ES-I3 (cell line): Measurements from ENCODE around the gene LYRM2.

ENCODE experiments used
- H3K36me3 ChIP-seq: 2 replicates; pipeline ENCODE4 v1.6.1; 2013; ENCODE audit warnings: mild to moderate bottlenecking, low read length, control low read depth, moderate library complexity; ENCODE audit not compliant: insufficient read depth
- H3K4me1 ChIP-seq: 2 replicates; pipeline ENCODE4 v1.6.1; 2013; ENCODE audit warnings: mild to moderate bottlenecking, control low read depth, low read length; ENCODE audit not compliant: insufficient read depth
- H3K9ac ChIP-seq: 2 replicates; pipeline ENCODE4 v1.6.1; 2013; ENCODE audit warnings: low read depth, mild to moderate bottlenecking, low read length, moderate library complexity
- H3K9me3 ChIP-seq: 2 replicates; pipeline ENCODE4 v1.6.1; 2013; ENCODE audit warnings: mild to moderate bottlenecking, low read length, moderate library complexity; ENCODE audit not compliant: control insufficient read depth, insufficient read depth

The LYRM2 gene

GRCh38 chr6:89623749-89624148 lies 14.8 kb downstream of the LYRM2 start:
- H3K9ac ChIP-seq, result no peak overlapping the region
- no peaks in the 10 kb centered on the region for H3K36me3 ChIP-seq
- H3K4me1 ChIP-seq, result no peaks in the 10 kb centered on the region
- no peaks in the 10 kb centered on the region for H3K9me3 ChIP-seq

DNA sequence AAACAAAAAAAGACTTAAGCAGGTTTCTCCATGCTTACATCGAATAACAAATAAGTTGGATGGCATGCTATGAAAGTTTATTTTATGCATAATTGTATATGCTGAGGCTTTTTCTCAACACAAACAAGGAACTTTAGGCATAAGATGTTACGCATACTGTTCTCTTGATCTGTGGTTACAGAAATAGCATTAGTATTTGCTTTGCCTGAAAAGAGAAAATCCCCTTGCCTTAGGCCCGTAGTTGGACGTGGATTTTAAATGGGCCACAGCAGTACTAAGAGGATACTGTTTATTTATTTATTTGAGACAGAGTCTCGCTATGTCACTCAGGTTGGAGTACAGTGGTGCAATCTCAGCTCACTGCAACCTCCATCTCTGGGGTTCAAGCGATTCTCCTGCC lies 19.0 kb downstream of the LYRM2 start:
- no peak overlapping the region for H3K9ac ChIP-seq
- H3K9me3 ChIP-seq, result no peaks in the 10 kb centered on the region
- H3K36me3 ChIP-seq, result no peaks in the 10 kb centered on the region
- H3K4me1 ChIP-seq, result no peaks in the 10 kb centered on the region

DNA sequence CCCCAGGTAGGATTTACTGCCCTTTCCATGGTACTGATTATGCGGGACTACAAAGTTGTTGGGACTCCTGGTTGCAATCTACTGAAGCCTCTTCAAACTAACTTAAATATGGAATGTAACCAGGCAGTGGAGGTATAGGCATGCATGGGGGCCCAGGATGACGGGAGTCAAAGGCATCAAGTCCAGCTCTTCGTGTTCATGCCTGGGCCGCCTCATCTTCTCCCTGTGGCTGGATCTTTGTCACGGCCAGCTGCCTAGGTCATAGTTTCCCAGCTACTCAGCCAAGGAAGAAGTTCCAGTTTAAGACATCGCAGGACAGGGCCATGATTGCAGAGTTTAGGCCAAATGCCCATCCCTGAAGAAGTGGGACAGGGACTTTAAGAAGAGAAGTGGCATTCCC lies 20.5 kb downstream of the LYRM2 start:
- Histone ChIP-seq H3K9me3 (no peaks in the 10 kb centered on the region), H3K9ac (no peak overlapping the region), H3K4me1 (no peaks in the 10 kb centered on the region), H3K36me3 (no peaks in the 10 kb centered on the region)

DNA sequence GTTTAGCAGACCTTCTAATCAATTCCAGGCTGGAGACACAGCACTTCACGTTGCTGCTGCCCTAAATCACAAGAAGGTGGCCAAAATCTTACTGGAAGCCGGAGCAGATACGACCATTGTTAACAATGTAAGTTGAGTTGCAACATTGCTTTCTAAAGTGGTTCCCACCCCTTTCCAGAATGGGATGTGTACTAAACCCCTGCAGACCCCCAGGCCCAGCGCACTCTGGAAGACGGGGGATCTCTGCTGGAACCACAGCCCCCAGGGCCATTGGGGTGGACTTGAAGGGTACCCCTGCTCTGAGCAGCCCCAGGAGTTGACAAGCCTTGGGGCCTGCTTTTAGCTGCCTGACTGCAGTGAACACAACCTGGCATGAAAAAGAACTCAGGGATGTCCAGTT lies 22.0 kb downstream of the LYRM2 start:
- Histone ChIP-seq H3K9me3 (no peaks in the 10 kb centered on the region), H3K36me3 (no peaks in the 10 kb centered on the region), H3K4me1 (no peaks in the 10 kb centered on the region), H3K9ac (no peak overlapping the region)

- Histone ChIP-seq H3K9ac (no peak overlapping the region), H3K4me1 (no peaks in the 10 kb centered on the region), H3K36me3 (no peaks in the 10 kb centered on the region), H3K9me3 (no peaks in the 10 kb centered on the region)
Measured at GRCh38 chr6:89615882-89616281, 22.7 kb downstream of the LYRM2 start.

- Histone ChIP-seq H3K36me3 (no peaks in the 10 kb centered on the region), H3K9ac (no peak overlapping the region), H3K4me1 (no peaks in the 10 kb centered on the region)
Measured at GRCh38 chr6:89613790-89614189, 24.8 kb downstream of the LYRM2 start.

DNA sequence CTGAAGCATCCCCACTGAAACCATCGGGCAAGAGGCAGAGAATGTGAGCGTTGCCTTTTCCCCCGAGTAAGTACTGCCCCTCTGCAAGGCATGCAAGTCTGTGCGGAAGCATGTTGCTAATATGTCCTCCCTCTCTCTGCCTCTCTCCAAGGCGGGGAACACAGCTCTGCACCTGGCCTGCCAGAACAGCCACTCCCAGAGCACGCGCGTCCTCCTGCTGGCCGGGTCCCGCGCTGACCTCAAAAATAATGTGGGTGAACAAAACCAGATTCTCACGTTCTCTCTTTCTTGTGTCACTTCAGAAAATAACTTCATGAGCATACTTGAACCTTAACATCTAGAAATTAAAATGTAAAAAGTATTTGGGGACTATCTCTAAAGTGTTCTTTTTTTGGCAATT lies 26.4 kb downstream of the LYRM2 start:
- H3K36me3 ChIP-seq, result no peaks in the 10 kb centered on the region
- no peaks in the 10 kb centered on the region for H3K9me3 ChIP-seq
- no peak overlapping the region for H3K9ac ChIP-seq
- no peaks in the 10 kb centered on the region for H3K4me1 ChIP-seq

More at GRCh38 chr6:89613790-89614189, 24.8 kb downstream of the LYRM2 start:
- H3K9me3 ChIP-seq, result no peaks in the 10 kb centered on the region

DNA sequence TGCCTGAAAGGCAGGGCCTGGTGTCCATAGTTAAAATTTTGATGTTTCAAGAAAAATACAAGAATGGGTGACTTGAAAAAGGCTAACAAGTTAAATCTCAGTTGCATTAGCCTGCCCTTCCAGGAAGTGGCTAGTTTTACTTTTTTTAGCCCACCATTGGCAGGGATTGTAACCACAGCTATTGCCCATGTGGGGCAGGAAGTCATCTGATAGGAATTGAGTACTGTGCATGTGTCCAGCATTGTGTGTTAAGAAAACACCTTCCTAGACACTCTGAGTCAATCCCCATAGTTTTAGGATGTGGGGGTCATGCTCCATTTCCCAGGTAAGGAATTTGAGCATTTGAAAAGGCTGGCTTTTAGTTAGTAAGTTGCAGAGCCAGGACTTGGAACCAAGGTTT lies 26.9 kb downstream of the LYRM2 start:
- Histone ChIP-seq H3K4me1 (no peaks in the 10 kb centered on the region), H3K9me3 (no peaks in the 10 kb centered on the region), H3K36me3 (no peaks in the 10 kb centered on the region), H3K9ac (no peak overlapping the region)

DNA sequence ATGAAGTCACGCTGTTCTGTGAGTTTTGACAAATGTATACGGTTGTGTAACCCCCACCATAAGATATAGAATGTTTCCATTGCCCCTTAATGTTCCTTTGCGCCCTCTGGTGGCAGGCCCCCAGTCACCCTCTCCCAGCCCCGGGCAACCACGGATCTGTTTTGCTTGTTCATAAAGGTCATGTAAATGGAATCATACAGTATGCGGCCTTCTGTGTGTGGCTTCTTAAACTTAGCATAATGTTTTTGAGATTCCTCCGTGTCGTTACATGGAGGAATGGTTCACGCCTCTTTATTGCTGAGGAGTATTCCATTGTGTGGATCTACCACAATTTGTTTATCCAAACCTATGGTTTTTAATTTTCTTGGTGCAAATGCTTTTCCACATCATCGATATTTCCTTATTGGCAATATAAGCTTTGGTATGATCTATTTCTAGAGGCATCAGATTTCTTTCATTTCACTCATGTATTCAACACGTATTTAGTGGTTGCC lies 28.4 kb downstream of the LYRM2 start:
- Histone ChIP-seq H3K4me1 (no peaks in the 10 kb centered on the region), H3K36me3 (no peaks in the 10 kb centered on the region), H3K9ac (no peak overlapping the region), H3K9me3 (no peaks in the 10 kb centered on the region)

DNA sequence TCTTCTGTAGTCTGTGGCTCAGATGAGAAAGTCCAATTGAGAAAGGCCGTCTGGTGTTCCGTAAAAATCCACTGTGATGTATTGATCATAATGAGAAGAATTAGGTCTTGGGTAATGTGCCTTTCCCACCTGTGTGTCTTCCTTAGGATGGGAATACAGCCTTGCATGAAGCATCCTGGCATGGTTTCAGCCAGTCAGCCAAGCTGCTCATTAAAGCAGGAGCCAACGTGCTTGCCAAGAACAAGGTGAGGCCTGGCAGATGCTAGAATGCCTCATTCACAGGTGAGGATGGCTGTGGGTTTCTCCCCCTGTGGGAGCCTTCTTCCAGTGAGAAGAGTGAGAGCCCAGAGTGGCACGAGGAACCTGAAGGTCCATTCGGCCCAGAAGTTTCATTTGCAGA lies 32.7 kb downstream of the LYRM2 start:
- Histone ChIP-seq H3K4me1 (no peaks in the 10 kb centered on the region), H3K36me3 (no peaks in the 10 kb centered on the region), H3K9ac (no peak overlapping the region), H3K9me3 (no peaks in the 10 kb centered on the region)

- Histone ChIP-seq H3K4me1 (no peaks in the 10 kb centered on the region), H3K9ac (no peak overlapping the region), H3K9me3 (no peaks in the 10 kb centered on the region), H3K36me3 (no peaks in the 10 kb centered on the region)
Measured at GRCh38 chr6:89604653-89605052, 33.9 kb downstream of the LYRM2 start.

DNA sequence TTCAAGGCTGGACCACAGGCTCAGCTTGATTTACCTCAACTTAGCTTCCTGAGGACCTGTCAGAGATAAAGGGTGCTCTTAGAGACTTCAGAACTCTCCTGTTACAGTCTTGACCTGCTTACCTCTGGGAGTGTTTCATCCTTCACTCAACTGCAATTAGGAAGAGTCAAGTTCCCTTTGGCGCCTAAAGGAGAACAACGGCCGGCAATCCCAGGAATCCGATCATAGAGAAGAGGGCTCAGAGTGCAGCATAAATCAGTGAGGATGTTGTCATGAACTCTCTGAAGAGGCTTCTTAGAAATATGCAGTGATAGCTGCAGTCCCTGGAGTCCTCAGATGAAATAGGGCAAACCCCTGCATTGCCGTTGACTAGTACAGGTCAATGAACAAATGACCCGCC lies 36.4 kb downstream of the LYRM2 start:
- H3K9me3 ChIP-seq, result no peaks in the 10 kb centered on the region
- H3K36me3 ChIP-seq, result no peaks in the 10 kb centered on the region
- H3K9ac ChIP-seq, result no peak overlapping the region
- H3K4me1 ChIP-seq, result no peaks in the 10 kb centered on the region

DNA sequence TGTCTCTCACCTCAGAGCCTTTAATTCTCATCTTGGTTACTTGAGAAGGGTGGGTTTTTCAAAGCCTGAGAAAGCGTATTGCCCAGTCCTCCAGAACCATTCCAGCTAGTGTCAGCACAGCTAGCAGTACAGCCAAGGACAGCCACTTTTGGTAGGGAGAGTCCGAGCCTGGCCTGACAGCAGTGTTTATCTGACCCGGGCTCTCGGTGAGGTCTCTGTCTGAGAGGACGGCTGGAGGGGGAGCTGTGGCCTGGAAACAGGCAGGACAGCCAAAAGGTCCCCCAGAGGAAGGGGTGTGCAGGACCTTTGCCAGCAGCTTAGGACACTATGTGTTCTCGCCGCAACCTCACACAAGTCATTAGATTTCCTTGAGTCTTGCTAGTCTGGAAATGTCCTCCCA lies 38.8 kb downstream of the LYRM2 start:
- H3K9me3 ChIP-seq, result no peaks in the 10 kb centered on the region
- H3K36me3 ChIP-seq, result no peaks in the 10 kb centered on the region
- no peak overlapping the region for H3K9ac ChIP-seq
- no peaks in the 10 kb centered on the region for H3K4me1 ChIP-seq

DNA sequence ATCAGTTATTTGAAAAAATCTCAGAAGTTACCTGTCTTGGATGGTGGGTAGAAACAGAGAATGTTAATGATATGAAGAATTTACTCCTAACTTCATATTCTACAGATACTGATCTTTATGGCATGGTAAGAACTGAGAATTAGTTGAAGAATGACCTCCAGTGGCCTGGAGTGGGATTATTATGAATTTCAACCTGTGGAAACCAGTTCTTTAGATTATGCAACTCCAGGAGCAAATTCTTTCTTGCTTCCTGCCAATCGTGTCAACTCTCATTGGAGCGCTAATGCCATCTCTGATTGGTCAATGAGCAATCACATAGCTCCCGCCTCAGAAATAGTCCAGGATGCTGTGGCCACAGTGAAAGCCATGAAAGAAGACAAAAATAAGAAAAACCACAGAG lies 40.6 kb downstream of the LYRM2 start:
- Histone ChIP-seq H3K9me3 (no peaks in the 10 kb centered on the region), H3K4me1 (no peaks in the 10 kb centered on the region), H3K36me3 (no peaks in the 10 kb centered on the region), H3K9ac (no peak overlapping the region)

- H3K4me1 ChIP-seq, result no peaks in the 10 kb centered on the region
- H3K9ac ChIP-seq, result no peak overlapping the region
- H3K9me3 ChIP-seq, result no peaks in the 10 kb centered on the region
- H3K36me3 ChIP-seq, result no peaks in the 10 kb centered on the region
Measured at GRCh38 chr6:89597372-89597771, 41.2 kb downstream of the LYRM2 start.

DNA sequence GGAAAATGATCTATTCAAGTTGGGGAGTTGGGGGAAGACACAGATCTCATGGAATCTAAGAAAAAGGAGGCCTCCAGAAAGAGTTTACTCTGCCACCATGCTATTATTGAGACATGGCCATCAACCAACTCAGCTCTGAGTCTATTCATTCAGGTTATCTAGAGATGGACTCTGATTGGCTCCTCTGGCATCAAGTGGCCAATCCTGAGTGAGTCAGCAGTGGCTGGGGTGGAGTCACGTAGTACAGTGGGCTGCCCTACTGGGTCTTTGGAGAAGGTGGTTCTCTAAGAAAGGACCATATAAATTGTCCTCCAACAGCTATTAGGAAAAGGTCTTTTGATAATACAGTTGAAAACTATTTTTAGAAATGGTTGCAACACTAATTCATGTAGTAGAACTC lies 42.1 kb downstream of the LYRM2 start:
- Histone ChIP-seq H3K36me3 (no peaks in the 10 kb centered on the region), H3K9ac (no peak overlapping the region), H3K9me3 (no peaks in the 10 kb centered on the region), H3K4me1 (no peaks in the 10 kb centered on the region)
